MCF 10A (cell line): ENCODE data around the gene PLCB1. TPM values are rescaled to one million over a fixed set of nuclear protein-coding genes. Genes with fewer than 3 reads are reported as not detected.

ENCODE experiments used
- BruUV-seq: library from RNA; stranded (reverse); fragments of 400-500 nt; replicated peaks from 2 replicates; lab custom pipeline; 2021; lab: Mats Ljungman, UMichigan
- CTCF ChIA-PET: fragments of 300-600 bp; sonication (Branson Sonifier 250); formaldehyde crosslinking; extraction: SDS; loops from one replicate; lab custom pipeline; 2021; ENCODE audit warnings: antibody characterized with exemption, inconsistent platforms; lab: Yijun Ruan, JAX
- POLR2A ChIA-PET: fragments of 300-600, 350-650 bp; sonication (Branson Sonifier 250); formaldehyde crosslinking; extraction: SDS; loops from one replicate; lab custom pipeline; 2020; ENCODE audit warnings: antibody characterized with exemption, inconsistent platforms; lab: Yijun Ruan, JAX
- DNase-seq: peaks from one replicate; pipeline ENCODE4 v3.0.0-alpha.2; 2018; ENCODE audit not compliant: unreplicated experiment
- H3K27ac Mint-ChIP-seq: one replicate; pipeline ENCODE4 v1.8.0; 2022; ENCODE audit warnings: mild to moderate bottlenecking, low read depth, mixed read lengths; ENCODE audit not compliant: unreplicated experiment
- H3K27me3 Mint-ChIP-seq: one replicate; pipeline ENCODE4 v1.8.0; 2022; ENCODE audit warnings: mixed read lengths; ENCODE audit not compliant: insufficient read depth, unreplicated experiment
- H3K36me3 Mint-ChIP-seq: one replicate; pipeline ENCODE4 v1.8.0; 2022; ENCODE audit warnings: mild to moderate bottlenecking, moderate library complexity, mixed read lengths; ENCODE audit not compliant: insufficient read depth, unreplicated experiment
- H3K4me1 Mint-ChIP-seq: one replicate; pipeline ENCODE4 v1.8.0; 2022; ENCODE audit warnings: mixed read lengths; ENCODE audit not compliant: insufficient read depth, unreplicated experiment
- H3K4me3 Mint-ChIP-seq: one replicate; pipeline ENCODE4 v1.8.0; 2022; ENCODE audit warnings: mild to moderate bottlenecking, moderate library complexity, mixed read lengths; ENCODE audit not compliant: unreplicated experiment
- H3K9me3 Mint-ChIP-seq: one replicate; pipeline ENCODE4 v1.8.0; 2022; ENCODE audit warnings: mixed read lengths; ENCODE audit not compliant: unreplicated experiment
- CTCF ChIP-seq: fragments of 200-600 bp; IDR thresholded peaks from one replicate; pipeline ENCODE4 v1.8.0; 2022; ENCODE audit warnings: antibody characterized with exemption, mild to moderate bottlenecking; ENCODE audit not compliant: unreplicated experiment
- intact Hi-C: fragments of 100-400 bp; cut with micrococcal nuclease; formaldehyde crosslinking; loops from 2 replicates; pipeline ENCODE4 v1.14.1; 2022
- total RNA-seq: library from RNA; stranded (reverse); gene quantifications from 2 replicates; pipeline ENCODE4 v1.2.3, GENCODE V29; 2022

Gene PLCB1
- total RNA-seq, 1 experiment from 2014 or later = 5.9 TPM

DNA sequence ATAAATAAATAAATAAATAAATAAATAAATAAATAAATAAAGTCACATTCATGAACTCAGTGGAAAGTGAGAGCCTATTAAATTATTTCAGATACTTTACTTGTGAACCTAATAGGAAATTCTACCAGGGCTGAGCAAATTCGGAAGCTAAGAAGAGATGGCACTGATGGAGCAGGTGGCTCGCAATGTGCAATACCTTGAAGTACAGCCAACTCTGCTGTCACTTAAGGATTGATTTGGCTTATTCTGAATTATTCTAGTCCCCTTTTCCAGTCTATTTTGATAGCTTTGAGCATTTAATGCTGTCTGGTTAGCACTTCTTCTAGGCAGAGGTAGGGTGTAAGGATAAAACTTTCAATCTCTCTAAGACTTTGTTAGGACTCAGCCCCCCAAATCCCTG is 541.0 kb downstream of the PLCB1 start:
- no peak for DNase-seq
- no peak for TF ChIP-seq CTCF
- Mint-ChIP-seq H3K4me1 (no peaks in the 10 kb centered on the region), H3K36me3 (no peaks in the 10 kb centered on the region), H3K27ac (no peak overlapping the region), H3K4me3 (no peak overlapping the region), H3K9me3 (no peaks in the 10 kb centered on the region), H3K27me3 (no peaks in the 10 kb centered on the region)
- no TSS peak for BruUV-seq
- ChIA-PET CTCF (interaction anchor here (0.9 to 1.4 kb wide), 2 partner anchors 9 to 50 kb away, joined by 3 to 4 read pairs; no protein-coding TSS in a partner anchor), POLR2A (interaction anchor here (1.6 kb wide), 1 partner anchor 9 kb away, joined by 4 read pairs; no protein-coding TSS in a partner anchor)
- intact Hi-C loops = no loop called here

- no peaks in the 10 kb centered on the region for H3K9me3 Mint-ChIP-seq
- no peak for DNase-seq
- intact Hi-C loops = no loop called here
- H3K36me3 Mint-ChIP-seq = no peaks in the 10 kb centered on the region
- no peak overlapping the region for H3K27ac Mint-ChIP-seq
- no peak overlapping the region for H3K4me3 Mint-ChIP-seq
- H3K27me3 Mint-ChIP-seq = no peaks in the 10 kb centered on the region
- ChIA-PET CTCF (no interaction called here), POLR2A (no interaction called here)
- no peaks in the 10 kb centered on the region for H3K4me1 Mint-ChIP-seq
- no TSS peak for BruUV-seq
- TF ChIP-seq CTCF = no peak
Observed at GRCh38 chr20:8675896-8676295, 543.8 kb downstream of the PLCB1 start.

DNA sequence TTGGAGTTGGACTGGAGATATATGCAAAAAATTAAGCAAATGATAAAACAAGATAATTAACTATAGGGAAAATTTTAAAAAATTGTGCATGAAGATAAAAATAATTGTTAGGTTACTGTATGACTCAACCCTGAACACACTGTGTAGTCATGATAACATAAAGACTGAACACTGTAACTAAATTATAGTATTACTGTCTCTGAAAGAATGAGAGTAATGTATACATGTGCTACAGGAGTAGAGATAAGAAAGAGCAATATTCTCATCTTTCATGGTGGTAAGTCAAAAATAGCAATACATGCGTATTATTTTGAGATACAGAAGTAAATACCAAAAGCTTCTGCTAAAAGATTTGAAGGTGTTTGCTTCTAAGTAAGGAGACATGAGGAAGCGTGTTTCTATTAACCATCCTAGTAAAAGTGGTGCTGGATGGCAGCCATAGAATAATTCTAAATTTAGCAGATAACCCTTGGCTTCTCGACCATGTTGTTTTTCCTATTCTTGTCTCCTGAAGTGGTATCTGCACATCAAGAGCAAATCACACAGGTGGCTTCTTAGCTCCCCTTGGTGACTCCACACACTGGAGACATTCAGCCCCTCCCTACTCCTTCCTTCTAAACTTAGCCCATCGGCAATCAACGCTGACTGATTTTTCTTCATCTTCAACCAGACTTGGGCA is 546.2 kb downstream of the PLCB1 start:
- CTCF ChIA-PET = interaction anchor here (0.6 to 0.7 kb wide), 2 partner anchors 43 to 631 kb away, joined by 3 read pairs; no protein-coding TSS in a partner anchor
- no peak overlapping the region for H3K27ac Mint-ChIP-seq
- H3K36me3 Mint-ChIP-seq = no peaks in the 10 kb centered on the region
- H3K9me3 Mint-ChIP-seq = no peaks in the 10 kb centered on the region
- intact Hi-C loops = no loop called here
- no peak overlapping the region for H3K4me3 Mint-ChIP-seq
- no peaks in the 10 kb centered on the region for H3K27me3 Mint-ChIP-seq
- no peak for TF ChIP-seq CTCF
- POLR2A ChIA-PET = interaction anchor here (0.6 to 1.2 kb wide), 3 partner anchors 7 to 193 kb away, joined by 3 read pairs; no protein-coding TSS in a partner anchor
- DNase-seq = no peak
- no peaks in the 10 kb centered on the region for H3K4me1 Mint-ChIP-seq
- BruUV-seq = no TSS peak

DNA sequence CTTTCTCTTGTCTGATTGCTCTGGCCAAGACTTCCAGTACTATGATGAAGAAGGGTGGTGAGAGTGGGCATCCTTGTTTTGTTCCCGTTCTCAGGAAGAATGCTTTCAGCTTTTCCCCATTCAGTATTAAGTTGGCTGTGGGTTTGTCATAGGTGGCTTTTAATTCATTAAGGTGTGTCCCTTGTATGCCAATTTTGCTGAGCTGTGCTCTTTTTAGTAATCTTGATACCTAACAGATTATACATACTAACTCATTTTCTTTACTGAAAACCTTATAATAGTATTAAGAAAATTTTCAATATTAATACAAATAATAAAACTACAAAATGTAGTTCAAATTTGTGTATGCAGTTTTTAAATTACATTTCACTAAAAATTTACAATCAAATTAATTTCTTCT is 557.3 kb downstream of the PLCB1 start:
- Mint-ChIP-seq H3K36me3 (no peaks in the 10 kb centered on the region), H3K9me3 (no peaks in the 10 kb centered on the region), H3K4me1 (no peaks in the 10 kb centered on the region), H3K27me3 (no peaks in the 10 kb centered on the region), H3K4me3 (no peak overlapping the region), H3K27ac (no peak overlapping the region)
- ChIA-PET CTCF (interaction anchor here (1.0 to 2.9 kb wide), 3 partner anchors 15 to 61 kb away, joined by 3 to 8 read pairs (median 7); no protein-coding TSS in a partner anchor), POLR2A (no interaction called here)
- intact Hi-C loops = no loop called here
- BruUV-seq = no TSS peak
- no peak for TF ChIP-seq CTCF
- no peak for DNase-seq
